ENCODE measurements around the gene LMAN2L. TPM values are rescaled to one million over a fixed set of nuclear protein-coding genes. Genes with fewer than 3 reads are reported as not detected.
"Not testable (repeated sequence)": the region's sequence is repeated elsewhere in the genome, so short reads cannot be mapped to it uniquely, and the experiment has no call there.

LMAN2L gene
- total RNA-seq, 2 experiments from 2014 or later = 1.1 to 1.8 TPM

- no peak for TF ChIP-seq CTCF (IDR thresholded peaks at IDR 0.05)
- H3K27ac ChIP-seq (ENCODE audit: low read depth in 1 of 2, low read length in 2 of 2) = no peak overlapping the region
- ChIA-PET CTCF (no interaction called here), POLR2A (no interaction called here)
- Mint-ChIP-seq H3K27me3 (no peaks in the 10 kb centered on the region), H3K36me3 (ENCODE audit: low read depth) (no peaks in the 10 kb centered on the region), H3K27ac (no peak overlapping the region), H3K9me3 (peaks cover 3% of the 10 kb centered on the region), H3K4me3 (no peak overlapping the region), H3K4me1 (ENCODE audit: low read depth) (no peaks in the 10 kb centered on the region)
- H3K4me1 ChIP-seq (ENCODE audit: insufficient read depth, low read length) = no peaks in the 10 kb centered on the region
- DNase-seq (no peak), ATAC-seq (ENCODE audit: poor library complexity) (no peak)
- H3K9me3 ChIP-seq (ENCODE audit: control insufficient read depth in 1 of 2, insufficient read depth in 1 of 2, low read length in 2 of 2) = no peaks in the 10 kb centered on the region
- H3K36me3 ChIP-seq (ENCODE audit: insufficient read depth, low read length) = no peaks in the 10 kb centered on the region
- no peaks in the 10 kb centered on the region for H3K27me3 ChIP-seq (ENCODE audit: control insufficient read depth in 1 of 2, insufficient read depth in 2 of 2, low read length in 2 of 2)
- H3K4me3 ChIP-seq (ENCODE audit: low read length) = no peak overlapping the region
- intact Hi-C loops (cut with DNase I, micrococcal nuclease) = no loop called here
These were observed 71.1 kb downstream of the LMAN2L start for GRCh38 chr2:96668771-96669170.

- H3K27me3 ChIP-seq (ENCODE audit: control insufficient read depth in 1 of 2, insufficient read depth in 2 of 2, low read length in 2 of 2); H3K27ac ChIP-seq (ENCODE audit: low read depth in 1 of 2, low read length in 2 of 2); ATAC-seq (ENCODE audit: poor library complexity); H3K9me3 Mint-ChIP-seq; POLR2A ChIA-PET; H3K4me1 Mint-ChIP-seq (ENCODE audit: low read depth); H3K27ac Mint-ChIP-seq; CTCF ChIA-PET; intact Hi-C loops (cut with DNase I, micrococcal nuclease); H3K4me1 ChIP-seq (ENCODE audit: insufficient read depth, low read length); H3K4me3 Mint-ChIP-seq; H3K36me3 Mint-ChIP-seq (ENCODE audit: low read depth); H3K9me3 ChIP-seq (ENCODE audit: control insufficient read depth in 1 of 2, insufficient read depth in 1 of 2, low read length in 2 of 2); H3K4me3 ChIP-seq (ENCODE audit: low read length); H3K36me3 ChIP-seq (ENCODE audit: insufficient read depth, low read length); DNase-seq; H3K27me3 Mint-ChIP-seq: not testable (repeated sequence)
These were observed 74.1 kb downstream of the LMAN2L start for GRCh38 chr2:96665717-96666116.

GRCh38 chr2:96665083-96665569 is 74.7 kb downstream of the LMAN2L start:
- no peaks in the 10 kb centered on the region for H3K4me1 ChIP-seq (ENCODE audit: insufficient read depth, low read length)
- ChIA-PET CTCF (no interaction called here), POLR2A (no interaction called here)
- H3K27ac ChIP-seq (ENCODE audit: low read depth in 1 of 2, low read length in 2 of 2) = no peak overlapping the region
- H3K9me3 Mint-ChIP-seq = peaks cover 3% of the 10 kb centered on the region
- H3K36me3 Mint-ChIP-seq (ENCODE audit: low read depth) = no peaks in the 10 kb centered on the region
- ATAC-seq (ENCODE audit: poor library complexity) = no peak
- H3K27me3 Mint-ChIP-seq = peaks cover 3% of the 10 kb centered on the region
- H3K4me3 Mint-ChIP-seq = no peak overlapping the region
- no peaks in the 10 kb centered on the region for H3K9me3 ChIP-seq (ENCODE audit: control insufficient read depth in 1 of 2, insufficient read depth in 1 of 2, low read length in 2 of 2)
- intact Hi-C loops (cut with DNase I, micrococcal nuclease) = no loop called here
- TF ChIP-seq CTCF (IDR thresholded peaks at IDR 0.05) = no peak
- no peak overlapping the region for H3K27ac Mint-ChIP-seq
- no peaks in the 10 kb centered on the region for H3K4me1 Mint-ChIP-seq (ENCODE audit: low read depth)
- no peaks in the 10 kb centered on the region for H3K36me3 ChIP-seq (ENCODE audit: insufficient read depth, low read length)
- no peaks in the 10 kb centered on the region for H3K27me3 ChIP-seq (ENCODE audit: control insufficient read depth in 1 of 2, insufficient read depth in 2 of 2, low read length in 2 of 2)
- DNase-seq = peak in 2 of 14 experiments; percentile 47 to 61
- no peak overlapping the region for H3K4me3 ChIP-seq (ENCODE audit: low read length)

- no peak overlapping the region for H3K27ac ChIP-seq (ENCODE audit: low read depth in 1 of 2, low read length in 2 of 2)
- no peaks in the 10 kb centered on the region for H3K27me3 ChIP-seq (ENCODE audit: control insufficient read depth in 1 of 2, insufficient read depth in 2 of 2, low read length in 2 of 2)
- DNase-seq = no peak
- no peak for TF ChIP-seq CTCF (IDR thresholded peaks at IDR 0.05)
- H3K36me3 ChIP-seq (ENCODE audit: insufficient read depth, low read length) = no peaks in the 10 kb centered on the region
- Mint-ChIP-seq H3K27me3 (peaks cover 3% of the 10 kb centered on the region), H3K4me3 (no peak overlapping the region), H3K27ac (no peak overlapping the region), H3K36me3 (ENCODE audit: low read depth) (no peaks in the 10 kb centered on the region), H3K4me1 (ENCODE audit: low read depth) (no peaks in the 10 kb centered on the region), H3K9me3 (peaks cover 3% of the 10 kb centered on the region)
- intact Hi-C loops (cut with DNase I, micrococcal nuclease) = no loop called here
- H3K9me3 ChIP-seq (ENCODE audit: control insufficient read depth in 1 of 2, insufficient read depth in 1 of 2, low read length in 2 of 2) = no peaks in the 10 kb centered on the region
- ATAC-seq (ENCODE audit: poor library complexity) = no peak
- POLR2A ChIA-PET = no interaction called here
- CTCF ChIA-PET = no interaction called here
- no peak overlapping the region for H3K4me3 ChIP-seq (ENCODE audit: low read length)
- H3K4me1 ChIP-seq (ENCODE audit: insufficient read depth, low read length) = no peaks in the 10 kb centered on the region
These were observed 75.4 kb downstream of the LMAN2L start for GRCh38 chr2:96664366-96664925.
